NCI-H2029 (cell line): ENCODE data around the gene CEP250.
"Not testable (repeated sequence)": the region's sequence is repeated elsewhere in the genome, so short reads cannot be mapped to it uniquely, and the experiment has no call there.

Source experiments
- DNase-seq: peaks from one replicate; lab custom pipeline; 2025; lab: John Stamatoyannopoulos, UW

CEP250 gene

DNA sequence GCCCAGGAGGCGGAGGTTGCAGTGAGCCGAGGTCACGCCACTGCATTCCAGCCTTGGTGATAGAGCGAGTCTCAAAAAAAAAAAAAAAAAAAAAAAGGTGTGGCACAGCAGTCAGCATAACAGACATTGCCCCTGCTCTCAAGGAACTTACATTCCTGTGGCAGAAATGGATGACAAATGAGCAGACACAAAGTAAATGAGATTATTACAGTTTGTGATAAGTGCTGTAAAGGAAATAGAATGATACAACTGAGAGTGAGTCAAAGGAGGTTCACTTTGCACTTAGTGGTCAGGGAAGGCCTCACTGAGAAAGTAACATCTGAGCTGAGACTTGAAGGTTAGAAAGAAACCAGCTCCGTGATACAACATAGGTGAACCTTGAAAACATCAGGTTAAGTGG lies 36.4 kb downstream of the CEP250 start:
- no peak for DNase-seq

DNA sequence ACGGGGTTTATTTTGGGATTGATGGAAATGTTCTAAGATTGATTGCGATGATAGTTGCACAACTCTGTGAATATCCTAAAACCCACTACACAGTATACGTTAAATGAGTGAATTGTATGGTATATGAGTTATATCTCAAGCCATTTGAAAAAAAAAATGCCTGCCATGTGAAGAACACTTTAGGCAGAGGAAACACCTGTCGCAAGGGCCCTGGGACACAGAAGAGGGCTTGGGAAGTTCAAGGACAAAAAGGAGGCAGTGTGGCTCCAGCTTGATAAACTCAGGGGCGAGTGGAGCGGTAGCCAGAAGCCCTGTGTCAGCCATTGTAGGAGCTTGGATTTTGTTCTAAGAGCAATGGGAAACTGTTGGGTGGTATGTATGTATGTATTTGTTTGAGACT lies 37.0 kb downstream of the CEP250 start:
- no peak for DNase-seq

DNA sequence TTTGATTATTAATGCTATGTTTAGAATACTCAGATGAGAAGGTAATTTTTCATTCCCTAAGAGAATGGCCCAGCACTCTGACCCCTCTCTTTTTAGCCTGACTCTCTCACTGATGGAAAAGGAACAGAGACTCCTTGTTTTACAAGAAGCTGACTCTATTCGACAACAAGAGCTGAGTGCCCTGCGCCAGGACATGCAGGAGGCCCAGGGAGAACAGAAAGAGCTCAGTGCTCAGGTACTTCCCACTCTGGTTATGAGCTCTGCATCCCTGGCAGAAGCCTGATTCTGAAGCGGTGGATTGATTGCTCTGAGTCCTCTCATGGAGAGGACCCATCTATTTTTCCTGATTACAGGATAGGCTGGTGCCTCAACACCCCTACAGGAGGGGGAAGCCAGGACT lies 41.1 kb downstream of the CEP250 start:
- DNase-seq: no peak

DNA sequence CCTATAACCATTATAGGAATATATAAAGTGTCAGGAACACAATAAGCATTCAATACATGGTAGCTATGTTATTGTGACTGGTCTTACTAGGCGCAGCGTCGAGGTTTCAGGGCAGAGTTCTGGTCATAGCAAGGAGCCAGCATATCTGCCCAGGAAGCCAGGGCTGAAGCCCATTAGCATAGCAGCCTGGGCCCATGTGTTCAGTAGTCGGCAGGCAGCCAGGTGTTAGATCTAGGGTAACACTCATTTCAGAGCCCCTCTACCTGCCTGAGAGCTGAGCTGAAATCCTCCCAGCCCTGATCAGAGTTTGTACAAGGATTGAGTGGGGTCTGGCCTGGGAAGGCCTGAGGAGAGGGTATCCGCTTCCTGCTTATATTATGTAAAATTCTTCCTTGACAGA lies 41.9 kb downstream of the CEP250 start:
- DNase-seq: no peak

DNA sequence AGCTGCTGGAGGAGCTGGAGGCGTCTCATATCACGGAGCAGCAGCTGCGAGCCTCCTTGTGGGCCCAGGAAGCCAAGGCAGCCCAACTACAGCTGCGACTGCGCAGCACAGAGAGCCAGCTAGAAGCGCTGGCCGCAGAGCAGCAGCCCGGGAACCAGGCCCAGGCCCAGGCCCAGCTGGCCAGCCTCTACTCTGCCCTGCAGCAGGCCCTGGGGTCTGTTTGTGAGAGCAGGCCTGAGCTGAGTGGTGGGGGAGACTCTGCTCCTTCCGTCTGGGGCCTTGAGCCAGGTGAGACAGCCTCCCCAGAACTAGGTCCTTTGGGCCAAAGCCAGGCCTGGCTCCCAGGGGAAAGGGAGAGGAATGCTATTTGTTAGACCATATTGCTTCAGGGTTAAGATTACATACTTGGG lies 42.4 kb downstream of the CEP250 start:
- DNase-seq: no peak

DNA sequence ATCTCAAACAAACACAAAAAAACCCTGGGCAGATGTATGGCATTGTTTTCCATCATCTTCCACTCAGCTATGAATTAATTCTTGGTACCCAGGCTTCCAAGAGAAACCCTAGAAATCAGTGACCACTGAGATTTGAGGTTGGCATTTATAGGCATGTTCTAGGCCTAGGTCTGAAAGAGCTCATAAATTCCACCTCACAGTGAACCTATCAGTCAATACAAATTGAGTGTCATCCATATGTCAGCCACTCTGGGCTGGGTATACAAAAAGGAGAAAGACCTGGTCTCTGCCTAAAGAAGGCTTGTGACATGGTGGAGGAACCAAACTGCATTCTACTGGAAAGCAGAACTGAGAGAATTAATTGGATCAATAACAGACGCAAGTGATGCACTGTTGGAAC lies 43.9 kb downstream of the CEP250 start:
- DNase-seq: no peak

DNA sequence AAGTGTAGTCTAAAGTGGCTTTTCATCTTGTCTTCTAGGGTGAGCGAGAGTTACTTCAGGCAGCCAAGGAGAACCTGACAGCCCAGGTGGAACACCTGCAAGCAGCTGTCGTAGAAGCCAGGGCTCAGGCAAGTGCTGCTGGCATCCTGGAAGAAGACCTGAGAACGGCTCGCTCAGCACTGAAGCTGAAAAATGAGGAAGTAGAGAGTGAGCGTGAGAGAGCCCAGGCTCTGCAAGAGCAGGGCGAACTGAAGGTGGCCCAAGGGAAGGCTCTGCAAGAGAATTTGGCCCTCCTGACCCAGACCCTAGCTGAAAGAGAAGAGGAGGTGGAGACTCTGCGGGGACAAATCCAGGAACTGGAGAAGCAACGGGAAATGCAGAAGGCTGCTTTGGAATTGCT lies 47.0 kb downstream of the CEP250 start:
- DNase-seq: no peak

DNA sequence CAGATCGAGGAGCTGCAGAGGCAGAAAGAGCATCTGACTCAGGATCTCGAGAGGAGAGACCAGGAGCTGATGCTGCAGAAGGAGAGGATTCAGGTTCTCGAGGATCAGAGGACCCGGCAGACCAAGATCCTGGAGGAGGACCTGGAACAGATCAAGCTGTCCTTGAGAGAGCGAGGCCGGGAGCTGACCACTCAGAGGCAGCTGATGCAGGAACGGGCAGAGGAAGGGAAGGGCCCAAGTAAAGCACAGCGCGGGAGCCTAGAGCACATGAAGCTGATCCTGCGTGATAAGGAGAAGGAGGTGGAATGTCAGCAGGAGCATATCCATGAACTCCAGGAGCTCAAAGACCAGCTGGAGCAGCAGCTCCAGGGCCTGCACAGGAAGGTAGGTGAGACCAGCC lies 47.9 kb downstream of the CEP250 start:
- no peak for DNase-seq

DNA sequence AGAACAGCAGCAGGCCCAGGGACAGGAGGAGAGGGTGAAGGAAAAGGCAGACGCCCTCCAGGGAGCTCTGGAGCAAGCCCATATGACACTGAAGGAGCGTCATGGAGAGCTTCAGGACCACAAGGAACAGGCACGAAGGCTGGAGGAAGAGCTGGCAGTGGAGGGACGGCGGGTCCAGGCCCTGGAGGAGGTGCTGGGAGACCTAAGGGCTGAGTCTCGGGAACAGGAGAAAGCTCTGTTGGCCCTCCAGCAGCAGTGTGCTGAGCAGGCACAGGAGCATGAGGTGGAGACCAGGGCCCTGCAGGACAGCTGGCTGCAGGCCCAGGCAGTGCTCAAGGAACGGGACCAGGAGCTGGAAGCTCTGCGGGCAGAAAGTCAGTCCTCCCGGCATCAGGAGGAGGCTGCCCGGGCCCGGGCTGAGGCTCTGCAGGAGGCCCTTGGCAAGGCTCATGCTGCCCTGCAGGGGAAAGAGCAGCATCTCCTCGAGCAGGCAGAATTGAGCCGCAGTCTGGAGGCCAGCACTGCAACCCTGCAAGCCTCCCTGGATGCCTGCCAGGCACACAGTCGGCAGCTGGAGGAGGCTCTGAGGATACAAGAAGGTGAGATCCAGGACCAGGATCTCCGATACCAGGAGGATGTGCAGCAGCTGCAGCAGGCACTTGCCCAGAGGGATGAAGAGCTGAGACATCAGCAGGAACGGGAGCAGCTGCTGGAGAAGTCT lies 48.6 kb downstream of the CEP250 start:
- DNase-seq: no peak

DNA sequence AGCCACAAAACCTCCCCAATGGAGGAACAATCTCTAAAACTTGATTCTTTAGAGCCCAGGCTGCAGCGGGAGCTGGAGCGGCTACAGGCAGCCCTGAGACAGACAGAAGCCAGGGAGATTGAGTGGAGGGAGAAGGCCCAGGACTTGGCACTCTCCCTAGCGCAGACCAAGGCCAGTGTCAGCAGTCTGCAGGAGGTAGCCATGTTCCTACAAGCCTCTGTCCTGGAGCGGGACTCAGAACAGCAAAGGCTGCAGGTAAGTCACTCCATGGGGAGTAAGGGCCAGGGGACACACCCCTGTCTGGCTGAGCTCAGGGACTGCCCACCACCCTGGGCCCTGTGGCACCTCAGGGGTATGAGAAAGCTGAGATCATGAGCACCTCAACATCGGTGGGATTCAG lies 49.4 kb downstream of the CEP250 start:
- no peak for DNase-seq

DNA sequence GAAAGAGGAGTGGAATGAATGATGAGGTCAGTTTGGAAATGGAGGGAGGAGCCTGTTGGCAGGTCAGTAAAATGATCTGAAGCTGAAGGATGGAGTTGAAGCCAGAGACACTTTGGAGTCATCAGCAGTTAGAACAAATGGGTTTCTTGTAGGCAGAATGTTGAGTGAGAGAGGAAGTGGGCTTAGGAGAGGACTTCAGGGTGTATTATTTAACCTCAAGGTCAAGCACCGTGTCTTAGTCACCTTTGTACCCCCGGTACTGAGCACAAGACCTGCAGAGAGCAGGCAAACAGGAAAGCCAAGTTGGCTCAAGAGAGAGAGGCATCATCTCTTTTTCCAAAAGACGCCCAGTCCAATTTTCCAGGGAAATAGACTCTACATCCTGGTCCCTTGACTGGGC lies 50.8 kb downstream of the CEP250 start:
- DNase-seq: no peak

DNA sequence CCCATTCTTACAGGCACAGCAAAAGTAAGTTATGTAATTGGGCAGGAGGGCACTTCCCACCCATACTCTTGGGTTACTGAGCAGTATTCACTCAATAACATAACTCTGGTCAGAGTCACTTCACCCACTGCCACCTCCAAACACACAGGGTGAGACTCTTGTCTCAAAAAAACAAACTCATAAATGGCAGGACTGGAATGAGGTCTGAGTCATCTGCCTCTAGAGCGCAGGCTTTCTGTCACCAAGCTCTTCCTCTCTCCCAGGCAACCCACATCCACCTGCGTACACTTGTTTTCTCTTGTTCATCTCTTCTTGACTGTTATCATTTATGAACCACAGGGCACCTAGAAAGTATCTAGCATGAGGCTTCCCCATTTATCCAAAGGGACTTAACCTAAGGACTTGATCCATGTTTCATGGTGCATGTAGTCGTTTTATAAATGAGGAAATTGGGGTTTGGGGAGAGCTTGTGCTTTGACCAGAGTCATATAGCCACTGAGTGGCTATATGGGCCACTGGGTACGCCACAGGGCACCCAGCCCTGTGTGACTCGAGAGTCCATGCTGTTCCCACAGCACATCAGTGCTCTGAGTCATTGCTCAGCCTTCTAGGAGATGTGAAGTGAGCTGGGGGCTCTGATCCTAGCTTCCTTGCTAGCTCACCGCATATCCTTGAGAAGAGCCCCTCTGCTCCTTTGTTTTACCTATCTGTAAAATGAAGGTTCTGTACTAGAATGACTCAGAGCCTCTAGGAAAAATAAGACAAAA lies 51.7 kb downstream of the CEP250 start:
- no peak for DNase-seq

DNA sequence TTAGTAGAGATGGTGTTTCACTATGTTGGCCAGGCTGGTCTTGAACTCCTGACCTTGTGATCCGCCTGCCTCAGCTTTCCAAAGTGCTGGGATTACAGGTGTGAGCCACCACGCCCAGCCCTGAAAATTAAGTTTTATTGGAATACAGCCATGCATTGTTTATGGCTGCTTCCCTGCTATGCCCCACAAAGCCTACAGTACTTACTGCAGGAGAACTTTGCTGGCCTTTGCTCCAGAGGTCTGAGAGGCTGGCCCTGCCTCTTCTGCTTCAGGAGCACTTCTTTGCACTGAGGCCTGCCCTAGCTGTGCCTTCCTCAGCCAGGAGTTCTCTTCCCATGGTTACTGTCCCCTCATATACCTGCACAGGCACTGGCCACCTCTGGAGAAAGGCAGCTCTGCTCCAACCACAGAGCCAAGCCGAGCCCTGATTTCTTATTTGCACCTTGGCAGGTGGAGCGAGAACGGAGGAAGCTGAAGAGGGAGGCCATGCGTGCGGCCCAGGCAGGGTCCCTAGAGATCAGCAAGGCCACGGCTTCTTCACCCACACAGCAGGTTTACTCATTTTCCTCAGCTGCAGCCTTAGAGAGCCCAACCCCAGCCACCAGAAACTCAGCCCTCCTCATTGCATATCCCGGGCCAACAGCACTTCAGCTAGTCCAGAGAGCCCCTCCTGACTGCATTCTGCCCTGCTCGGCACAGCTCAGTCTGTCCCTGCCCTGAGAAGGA lies 53.3 kb downstream of the CEP250 start:
- DNase-seq: no peak

DNA sequence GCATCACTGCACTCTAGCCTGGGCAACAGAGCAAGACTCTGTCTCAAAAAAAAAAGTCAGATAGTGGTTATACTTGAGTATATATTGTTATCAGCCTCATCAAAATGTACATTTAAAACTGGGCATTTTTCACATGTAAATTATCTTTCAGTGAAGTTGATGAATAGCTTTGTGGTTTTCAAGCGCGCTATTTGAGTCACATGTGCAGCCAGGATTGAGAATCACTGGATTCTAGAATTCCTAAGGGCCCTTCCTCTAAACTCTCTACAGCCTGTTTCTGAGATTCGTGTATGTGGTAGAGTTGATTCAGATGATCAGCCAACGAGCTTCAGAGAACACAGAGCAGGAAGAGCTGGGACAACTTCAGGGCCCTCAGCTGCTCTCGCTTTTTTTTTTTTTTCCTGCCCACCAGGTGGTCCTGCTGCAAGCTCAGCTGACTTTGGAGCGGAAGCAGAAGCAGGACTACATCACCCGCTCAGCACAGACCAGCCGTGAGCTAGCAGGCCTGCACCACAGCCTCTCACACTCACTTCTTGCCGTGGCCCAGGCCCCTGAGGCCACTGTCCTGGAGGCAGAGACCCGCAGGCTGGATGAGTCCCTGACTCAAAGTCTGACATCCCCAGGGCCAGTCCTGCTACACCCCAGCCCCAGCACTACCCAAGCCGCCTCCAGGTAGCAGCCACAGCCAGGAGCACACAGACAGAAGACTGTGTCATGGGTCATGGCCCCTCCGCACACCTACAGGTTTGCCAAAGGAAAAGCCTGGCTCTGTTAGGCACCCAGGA lies 55.7 kb downstream of the CEP250 start:
- no peak for DNase-seq

DNA sequence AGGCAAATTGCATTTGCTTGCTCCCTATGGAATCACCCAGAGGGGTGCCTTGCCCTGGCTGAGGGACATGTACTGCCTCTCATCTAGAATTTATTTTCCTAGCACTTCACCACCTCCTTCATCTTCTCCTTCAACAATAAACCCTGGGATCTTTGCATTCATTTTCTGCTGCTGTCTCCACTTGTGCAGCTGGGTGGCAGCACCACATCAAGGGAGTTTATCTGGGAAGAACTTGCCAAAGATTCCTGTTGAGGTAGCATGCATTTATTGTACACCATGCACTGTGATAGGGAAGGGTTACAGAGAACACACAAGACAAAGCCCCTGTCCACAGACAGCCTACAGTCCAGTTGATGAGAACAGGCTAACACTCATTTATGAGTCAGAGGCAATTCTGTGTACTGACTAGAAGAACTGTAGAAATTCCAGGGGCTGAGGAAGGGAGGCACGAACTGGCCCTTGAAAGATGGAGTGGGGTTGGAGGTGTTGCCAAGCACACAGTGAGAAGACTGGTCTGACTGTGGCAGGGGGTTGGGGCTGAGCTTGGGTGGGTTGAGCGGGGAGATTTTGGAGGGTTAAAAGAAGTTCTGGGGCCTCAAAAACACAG lies 56.5 kb downstream of the CEP250 start:
- no peak for DNase-seq

DNA sequence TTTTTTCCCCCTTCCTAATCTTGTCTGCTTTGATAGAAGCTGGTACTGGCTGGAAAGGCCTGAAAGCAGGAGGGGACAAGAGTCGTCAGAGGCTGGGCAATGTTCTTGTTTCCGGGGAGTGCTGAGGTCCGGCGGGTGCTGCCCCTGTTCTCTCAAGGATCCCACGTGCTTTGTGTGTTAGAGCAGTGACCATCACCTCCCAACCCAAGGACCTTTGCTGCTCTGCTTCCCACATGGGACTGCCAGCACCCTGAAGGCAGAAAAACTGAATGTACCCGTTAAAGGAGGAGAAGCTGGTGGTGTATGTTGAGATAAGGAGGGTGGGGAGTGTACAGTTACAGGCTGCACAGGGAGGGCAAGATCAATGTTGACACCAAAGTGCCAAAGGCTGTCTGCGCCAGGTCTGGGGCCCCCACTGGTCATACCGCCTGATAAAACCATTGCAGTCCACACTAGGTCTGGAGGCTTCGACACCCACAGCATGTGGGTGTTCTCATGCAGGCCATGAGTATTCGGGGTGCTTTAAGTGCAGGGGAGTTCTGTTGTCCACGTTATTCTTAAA lies 59.1 kb downstream of the CEP250 start:
- no peak for DNase-seq

DNA sequence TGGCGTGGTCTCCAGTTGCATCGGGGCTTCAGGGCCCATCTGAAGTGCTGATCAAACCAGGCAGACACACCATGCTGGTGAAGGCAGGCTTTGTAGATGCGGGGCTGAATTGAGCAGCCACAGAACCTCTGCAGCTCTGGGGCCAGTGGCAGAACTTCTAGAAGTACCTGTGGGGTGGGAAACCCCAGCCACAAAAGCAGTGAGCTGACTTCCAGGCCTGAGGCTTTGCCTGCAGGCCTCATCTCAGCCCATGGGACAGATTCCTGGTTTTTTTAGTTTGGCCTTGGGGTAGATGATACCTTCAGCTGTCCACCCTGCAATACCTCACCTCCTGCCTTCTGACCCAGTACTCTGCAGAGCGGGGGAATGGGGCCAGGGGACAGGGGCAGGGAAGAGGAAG lies 59.9 kb downstream of the CEP250 start:
- no peak for DNase-seq

DNA sequence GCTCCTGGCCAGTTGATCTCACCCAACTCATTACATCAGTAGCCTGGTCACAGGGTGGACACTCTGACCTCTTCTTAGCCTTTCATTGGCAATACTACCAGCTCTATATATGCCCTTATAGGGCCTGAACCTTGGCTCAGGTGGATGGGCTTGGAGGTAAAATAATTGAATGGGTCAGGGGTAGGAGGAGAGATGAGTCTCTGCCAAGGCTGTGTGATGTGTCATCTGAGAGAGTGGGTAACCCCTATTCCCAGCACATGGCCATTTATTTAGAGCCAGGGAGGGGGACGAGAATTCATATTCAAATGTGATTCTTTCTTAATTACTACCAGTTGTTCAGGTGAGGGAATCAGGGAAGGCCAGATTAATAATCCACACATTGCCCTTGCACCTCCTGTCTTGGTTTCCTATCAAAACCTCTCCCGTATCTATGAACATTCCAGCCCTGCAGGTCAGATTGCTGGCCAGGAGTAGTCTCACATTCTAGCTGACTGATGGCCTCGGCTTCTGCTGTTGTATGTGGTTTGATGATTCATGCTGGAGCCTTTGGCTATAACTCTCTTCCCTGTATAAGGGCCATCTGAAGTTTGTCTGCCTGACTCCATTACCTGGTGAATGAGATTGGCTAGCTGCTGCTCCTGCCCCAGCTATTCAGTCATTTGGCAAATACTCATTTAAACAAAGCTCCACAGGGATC lies 60.7 kb downstream of the CEP250 start:
- DNase-seq: no peak

DNA sequence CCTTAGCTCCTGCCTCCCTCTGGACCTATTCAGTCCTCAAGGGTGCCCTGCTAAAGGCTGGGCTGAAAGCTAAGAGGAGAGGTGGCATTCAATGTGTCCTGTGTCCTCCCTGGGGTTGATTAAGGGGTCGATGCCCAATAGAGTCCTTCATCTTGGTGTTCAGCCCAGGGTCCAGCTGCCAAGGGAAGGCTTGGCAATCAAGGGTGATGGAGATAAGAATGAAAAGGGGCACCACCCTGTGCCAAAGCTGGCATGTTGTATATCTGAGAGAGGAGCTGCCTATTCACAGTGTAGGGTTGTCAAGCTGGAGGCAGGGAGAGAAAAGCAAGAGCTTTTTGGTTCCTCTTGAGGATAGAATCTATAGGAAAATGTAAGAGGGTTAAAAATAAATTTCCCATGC lies 61.7 kb downstream of the CEP250 start:
- DNase-seq: no peak

DNA sequence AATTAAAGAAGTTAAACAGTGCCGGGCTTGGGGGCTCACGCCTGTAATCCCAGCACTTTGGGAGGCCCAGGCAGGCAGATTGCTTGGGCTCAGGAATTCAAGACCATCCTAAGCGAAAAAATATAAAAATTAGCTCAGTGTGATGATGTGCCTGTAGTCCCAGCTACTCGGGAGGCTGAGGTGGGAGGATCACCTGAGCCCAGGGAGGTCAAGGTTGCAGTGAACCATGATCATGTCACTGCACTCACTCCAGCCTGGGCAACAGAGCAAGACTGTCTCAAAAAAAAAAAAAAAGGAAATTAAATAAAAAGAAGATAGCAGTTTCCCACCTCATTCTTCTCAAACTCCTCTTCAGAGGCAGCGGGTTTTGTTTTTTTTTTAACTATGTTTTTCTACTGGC lies 62.4 kb downstream of the CEP250 start:
- not testable (repeated sequence) for DNase-seq

DNA sequence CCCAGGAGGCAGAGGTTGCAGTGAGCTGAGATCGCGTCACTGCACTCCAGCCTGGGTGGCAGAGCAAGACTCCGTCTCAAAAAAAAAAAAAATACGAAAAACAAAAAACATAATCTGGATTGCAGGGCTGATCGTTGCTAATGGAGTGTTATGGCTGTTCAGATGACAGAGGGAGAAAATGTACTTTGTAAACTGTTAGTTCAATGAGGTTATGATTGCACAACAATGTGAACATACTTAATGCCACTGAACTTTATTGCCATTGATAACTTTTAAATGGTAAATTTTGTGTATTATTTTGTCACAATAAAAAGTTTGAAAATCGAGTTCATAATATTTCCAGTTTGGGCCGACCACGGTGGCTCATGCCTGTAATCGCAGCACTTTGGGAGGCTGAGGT lies 63.6 kb downstream of the CEP250 start:
- no peak for DNase-seq
